PC-3 (cell line): ENCODE measurements around the gene GABRB2. TPM values are rescaled to one million over a fixed set of nuclear protein-coding genes. Genes with fewer than 3 reads are reported as not detected.

ENCODE experiments used
- ATAC-seq: fragments of 200-7000 bp; cut with Tn5 transposase; 2 replicates; pipeline ENCODE4 v1.9.1; 2020; ENCODE audit warnings: mild to moderate bottlenecking, moderate library complexity
- BruUV-seq: library from RNA; stranded (reverse); fragments of 400-500 nt; replicated peaks from 2 replicates; lab custom pipeline; 2021; lab: Mats Ljungman, UMichigan
- CTCF ChIA-PET: fragments of 300-600 bp; sonication (Branson Sonifier 250); formaldehyde crosslinking; loops from one replicate; lab custom pipeline; 2022; ENCODE audit warnings: antibody characterized with exemption; lab: Charles Lee
- POLR2A ChIA-PET: fragments of 300-600 bp; sonication (Branson Sonifier 250); formaldehyde crosslinking; loops from one replicate; lab custom pipeline; 2022; ENCODE audit warnings: antibody characterized with exemption; ENCODE audit not compliant: unreplicated experiment; lab: Charles Lee
- DNase-seq: peaks from one replicate; pipeline ENCODE4 v3.0.0-alpha.2; 2015
- H2AFZ ChIP-seq: fragments of 300-600 bp; sonication (generic); 2 replicates; pipeline ENCODE4 v1.6.0; 2016; ENCODE audit warnings: antibody characterized with exemption, low read length
- H3F3A ChIP-seq: fragments of 300-600 bp; sonication (generic); one replicate; pipeline ENCODE4 v1.6.0; 2017; ENCODE audit warnings: antibody characterized with exemption, low read length, control low read depth, mild to moderate bottlenecking; ENCODE audit not compliant: unreplicated experiment
- H3K27ac ChIP-seq: fragments of 300-600 bp; sonication (generic); 2 replicates; pipeline ENCODE4 v1.5.1; 2016; ENCODE audit warnings: mild to moderate bottlenecking, low read length
- H3K27me3 ChIP-seq: fragments of 300-600 bp; sonication (generic); 2 replicates; pipeline ENCODE4 v1.6.1; 2016; ENCODE audit warnings: low read length, mixed read lengths
- H3K36me3 ChIP-seq: fragments of 300-600 bp; sonication (generic); 2 replicates; pipeline ENCODE4 v1.6.1; 2016; ENCODE audit warnings: low read depth, mixed run types, low read length, mixed read lengths
- H3K4me1 ChIP-seq: fragments of 300-600 bp; sonication (generic); 2 replicates; pipeline ENCODE4 v1.5.1; 2016; ENCODE audit warnings: low read length; ENCODE audit not compliant: insufficient read depth
- H3K4me2 ChIP-seq: fragments of 300-600 bp; sonication (generic); 2 replicates; pipeline ENCODE4 v1.6.0; 2016; ENCODE audit warnings: low read length
- H3K4me3 ChIP-seq: fragments of 300-600 bp; sonication (generic); 2 replicates; pipeline ENCODE4 v1.5.1; 2016; ENCODE audit warnings: mild to moderate bottlenecking, low read length, mixed read lengths
- H3K79me2 ChIP-seq: fragments of 300-600 bp; sonication (generic); 2 replicates; pipeline ENCODE4 v1.6.1; 2017; ENCODE audit warnings: low read length, mixed read lengths
- H3K9ac ChIP-seq: fragments of 300-600 bp; sonication (generic); 2 replicates; pipeline ENCODE4 v1.6.0; 2016; ENCODE audit warnings: mild to moderate bottlenecking, low read length
- H3K9me2 ChIP-seq: fragments of 300-600 bp; sonication (generic); replicated peaks from 2 replicates; pipeline ENCODE4 v1.6.1; 2016; ENCODE audit warnings: mixed run types, low read length, mixed read lengths
- H3K9me3 ChIP-seq: fragments of 300-600 bp; sonication (generic); 2 replicates; pipeline ENCODE4 v1.6.1; 2016; ENCODE audit warnings: low read length, mixed read lengths
- H4K20me1 ChIP-seq: fragments of 300-600 bp; sonication (generic); 2 replicates; pipeline ENCODE4 v1.6.1; 2016; ENCODE audit warnings: low read length, mixed read lengths
- CTCF ChIP-seq: fragments of 300-600 bp; sonication (generic); conservative IDR thresholded peaks from 2 replicates; pipeline ENCODE4 v1.5.1; 2017; ENCODE audit warnings: antibody characterized with exemption, low read depth, mild to moderate bottlenecking, low read length
- EZH2 ChIP-seq: fragments of 300-600 bp; sonication (generic); IDR thresholded peaks from one replicate; pipeline ENCODE4 v1.6.1; 2017; ENCODE audit warnings: antibody characterized with exemption, mild to moderate bottlenecking, low read length; ENCODE audit not compliant: unreplicated experiment
- EZH2phosphoT487 ChIP-seq: fragments of 300-600 bp; sonication (generic); IDR thresholded peaks from 2 replicates; pipeline ENCODE4 v1.6.1; 2018; ENCODE audit warnings: mild to moderate bottlenecking, antibody characterized with exemption, low read length, borderline replicate concordance
- intact Hi-C: fragments of 100-400 bp; cut with micrococcal nuclease; formaldehyde crosslinking; loops from 2 replicates; pipeline ENCODE4 v1.9.0; 2023
- total RNA-seq: library from RNA; depleted of rRNA; stranded (reverse); fragments of >200 nt; gene quantifications from 2 replicates; pipeline ENCODE4 v1.2.3, GENCODE V29; 2014

Gene GABRB2
- total RNA-seq, 1 experiment from 2014 or later, result not detected

- intact Hi-C loops, result no loop called here
- no peak overlapping the region for H3K4me2 ChIP-seq
- H2AFZ ChIP-seq, result no peak overlapping the region
- no peaks in the 10 kb centered on the region for H3F3A ChIP-seq
- CTCF ChIA-PET, result no interaction called here
- no peaks in the 10 kb centered on the region for H3K9me2 ChIP-seq
- ATAC-seq (no peak), DNase-seq (no peak)
- no peaks in the 10 kb centered on the region for H3K36me3 ChIP-seq
- H3K9ac ChIP-seq, result no peak overlapping the region
- TF ChIP-seq CTCF (no peak), EZH2 (no peak), EZH2phosphoT487 (no peak)
- H3K4me3 ChIP-seq, result no peak overlapping the region
- BruUV-seq, result no TSS peak
- H3K79me2 ChIP-seq, result no peaks in the 10 kb centered on the region
- H3K27me3 ChIP-seq, result no peaks in the 10 kb centered on the region
- H3K27ac ChIP-seq, result no peak overlapping the region
- peaks cover 20% of the 10 kb centered on the region; the same call in 1 of the 2 replicates for H3K9me3 ChIP-seq
- H3K4me1 ChIP-seq, result no peaks in the 10 kb centered on the region
- POLR2A ChIA-PET, result no interaction called here
- no peaks in the 10 kb centered on the region for H4K20me1 ChIP-seq
These were observed 173.2 kb downstream of the GABRB2 start for GRCh38 chr5:161373345-161373707.

- Histone ChIP-seq H3K4me3 (no peak overlapping the region), H3K79me2 (no peaks in the 10 kb centered on the region), H3K9me3 (0 out of 2 replicates have a peak, but pooled peaks cover 16% of the 10 kb centered on the region), H3K9me2 (no peaks in the 10 kb centered on the region), H3K9ac (no peak overlapping the region), H2AFZ (no peak overlapping the region), H3K4me1 (no peaks in the 10 kb centered on the region), H3K36me3 (no peaks in the 10 kb centered on the region), H4K20me1 (no peaks in the 10 kb centered on the region), H3K27ac (no peak overlapping the region), H3K27me3 (no peaks in the 10 kb centered on the region), H3K4me2 (no peak overlapping the region), H3F3A (no peaks in the 10 kb centered on the region)
- no peak for ATAC-seq
- intact Hi-C loops, result no loop called here
- ChIA-PET POLR2A (no interaction called here), CTCF (no interaction called here)
- DNase-seq, result no peak
- no peak for TF ChIP-seq CTCF
- no peak for TF ChIP-seq EZH2phosphoT487
- no peak for TF ChIP-seq EZH2
- no TSS peak for BruUV-seq
These were observed 173.7 kb downstream of the GABRB2 start for GRCh38 chr5:161372682-161373344.

GRCh38 chr5:161369022-161369421 lies 177.5 kb downstream of the GABRB2 start:
- intact Hi-C loops, result no loop called here
- no peak overlapping the region for H3K4me2 ChIP-seq
- no TSS peak for BruUV-seq
- H3F3A ChIP-seq, result no peaks in the 10 kb centered on the region
- no peak for DNase-seq
- no peaks in the 10 kb centered on the region for H3K79me2 ChIP-seq
- H3K4me1 ChIP-seq, result no peaks in the 10 kb centered on the region
- H3K9me2 ChIP-seq, result no peaks in the 10 kb centered on the region
- ChIA-PET CTCF (no interaction called here), POLR2A (no interaction called here)
- no peak overlapping the region for H3K27ac ChIP-seq
- no peaks in the 10 kb centered on the region for H3K27me3 ChIP-seq
- H2AFZ ChIP-seq, result no peak overlapping the region
- H3K4me3 ChIP-seq, result no peak overlapping the region
- H4K20me1 ChIP-seq, result no peaks in the 10 kb centered on the region
- no peak for ATAC-seq
- H3K9ac ChIP-seq, result no peak overlapping the region
- peaks cover 28% of the 10 kb centered on the region; the same call in 1 of the 2 replicates for H3K9me3 ChIP-seq
- H3K36me3 ChIP-seq, result no peaks in the 10 kb centered on the region
- TF ChIP-seq CTCF, result no peak
- TF ChIP-seq EZH2, result no peak
